ENCODE data around the gene KIF6.

KIF6 gene

GRCh38 chr6:39314273-39314795 lies 410.9 kb downstream of the KIF6 start, which contains the start of gene KCNK17:
TSS of gene KCNK17 (minus strand) at chr6:39314419. CDS start at chr6:39314320, 99 bp downstream.
- Histone ChIP-seq H3K4me1 (ENCODE audit: control insufficient read depth, insufficient read depth, low read length) (no peaks in the 10 kb centered on the region), H3K4me3 (ENCODE audit: low read depth, low read length) (no peak within 1 kb of the TSS), H3K36me3 (ENCODE audit: control insufficient read depth in 2 of 2, insufficient read depth in 1 of 2, low read length in 2 of 2) (no peaks in the 10 kb centered on the region), H3K27ac (ENCODE audit: extremely low read depth, low read depth, low read length) (no peak within 1 kb of the TSS), H3K9me3 (ENCODE audit: control insufficient read depth, insufficient read depth, low read depth, low read length) (no peaks in the 10 kb centered on the region)
- ChIA-PET CTCF (interaction anchor here (0.6 to 1.0 kb wide), 3 partner anchors 147 to 442 kb away, joined by 3 to 4 read pairs (median 4); no protein-coding TSS in a partner anchor), POLR2A (no interaction called here)
- no peak for TF ChIP-seq AEBP2 (tag by site-specific recombination; IDR thresholded peaks at IDR 0.05; ENCODE audit: borderline replicate concordance)
- TF ChIP-seq ZFP69B (tag by site-specific recombination; IDR thresholded peaks at IDR 0.05) = no peak
- TF ChIP-seq ZNF404 (tag by site-specific recombination; IDR thresholded peaks at IDR 0.05) = no peak
- TF ChIP-seq GLIS1 (tag by site-specific recombination; IDR thresholded peaks at IDR 0.05) = no peak
- no peak for TF ChIP-seq ZNF211 (tag by site-specific recombination; IDR thresholded peaks at IDR 0.05; ENCODE audit: low read depth)
- no peak for TF ChIP-seq ZNF626 (tag by site-specific recombination; IDR thresholded peaks at IDR 0.05)
- no peak for TF ChIP-seq PRDM2 (tag by site-specific recombination; IDR thresholded peaks at IDR 0.05; ENCODE audit: borderline replicate concordance)
- no peak for TF ChIP-seq ZNF416 (tag by site-specific recombination; IDR thresholded peaks at IDR 0.05)
- no peak for TF ChIP-seq SCRT1 (tag by site-specific recombination; IDR thresholded peaks at IDR 0.05; ENCODE audit: borderline replicate concordance)
- no peak for TF ChIP-seq ZNF785 (tag by site-specific recombination; IDR thresholded peaks at IDR 0.05)
- TF ChIP-seq BCL6B (tag by site-specific recombination; IDR thresholded peaks at IDR 0.05) = no peak

- Histone ChIP-seq H3K4me3 (ENCODE audit: low read depth, low read length) (no peak overlapping the region), H3K36me3 (ENCODE audit: control insufficient read depth in 2 of 2, insufficient read depth in 1 of 2, low read length in 2 of 2) (no peaks in the 10 kb centered on the region), H3K4me1 (ENCODE audit: control insufficient read depth, insufficient read depth, low read length) (no peaks in the 10 kb centered on the region), H3K9me3 (ENCODE audit: control insufficient read depth, insufficient read depth, low read depth, low read length) (no peaks in the 10 kb centered on the region), H3K27ac (ENCODE audit: extremely low read depth, low read depth, low read length) (no peak overlapping the region)
- ChIA-PET POLR2A (no interaction called here), CTCF (interaction anchor here (0.9 to 1.3 kb wide), 3 partner anchors 11 to 442 kb away, joined by 3 to 4 read pairs (median 3); no protein-coding TSS in a partner anchor)
- TF ChIP-seq PRDM4 (tag by site-specific recombination; IDR thresholded peaks at IDR 0.05) (no peak), ZNF394 (tag by site-specific recombination; IDR thresholded peaks at IDR 0.05; ENCODE audit: borderline replicate concordance) (no peak), ZNF555 (tag by site-specific recombination; conservative IDR thresholded peaks at IDR 0.05) (no peak), GFI1B (tag by site-specific recombination; IDR thresholded peaks at IDR 0.05) (no peak), HIC1 (tag by site-specific recombination; IDR thresholded peaks at IDR 0.05) (no peak), ZNF660 (tag by site-specific recombination; IDR thresholded peaks at IDR 0.05) (no peak), MEIS1 (CRISPR knock-in tag; IDR thresholded peaks at IDR 0.05; ENCODE audit: borderline replicate concordance) (no peak), ZFHX2 (tag by site-specific recombination; conservative IDR thresholded peaks at IDR 0.05) (no peak)
Measured at GRCh38 chr6:39313526-39314272, 411.5 kb downstream of the KIF6 start.
